NCI-H774 (cell line): ENCODE measurements around the gene PRKAG2.
"Not testable (repeated sequence)": the region's sequence is repeated elsewhere in the genome, so short reads cannot be mapped to it uniquely, and the experiment has no call there.

Experiments
- DNase-seq: peaks from one replicate; lab custom pipeline; 2025; lab: John Stamatoyannopoulos, UW

PRKAG2 gene

GRCh38 chr7:151851145-151851751 lies 25.7 kb downstream of the PRKAG2 start:
- DNase-seq: no peak

- DNase-seq: no peak
Measured at GRCh38 chr7:151850491-151851124, 26.3 kb downstream of the PRKAG2 start.

- no peak for DNase-seq
Measured at GRCh38 chr7:151849879-151850260, 27.0 kb downstream of the PRKAG2 start.

- no peak for DNase-seq
Measured at GRCh38 chr7:151849008-151849878, 27.7 kb downstream of the PRKAG2 start.

- DNase-seq: no peak
Measured at GRCh38 chr7:151847681-151848081, 29.2 kb downstream of the PRKAG2 start.

GRCh38 chr7:151847136-151847535 lies 29.8 kb downstream of the PRKAG2 start:
- DNase-seq: no peak

GRCh38 chr7:151845412-151846205 lies 31.3 kb downstream of the PRKAG2 start:
- DNase-seq: no peak

- DNase-seq: no peak
Measured at GRCh38 chr7:151844825-151845200, 32.1 kb downstream of the PRKAG2 start.

GRCh38 chr7:151844071-151844824 lies 32.7 kb downstream of the PRKAG2 start:
- DNase-seq: no peak

GRCh38 chr7:151843181-151843580 lies 33.7 kb downstream of the PRKAG2 start:
- DNase-seq: no peak

- DNase-seq: not testable (repeated sequence)
Measured at GRCh38 chr7:151841395-151842051, 35.4 kb downstream of the PRKAG2 start.

- DNase-seq: no peak
Measured at GRCh38 chr7:151840088-151840910, 36.6 kb downstream of the PRKAG2 start.

GRCh38 chr7:151839451-151839921 lies 37.4 kb downstream of the PRKAG2 start:
- DNase-seq: no peak

- no peak for DNase-seq
Measured at GRCh38 chr7:151838861-151839381, 38.0 kb downstream of the PRKAG2 start.

- DNase-seq: no peak
Measured at GRCh38 chr7:151838072-151838471, 38.8 kb downstream of the PRKAG2 start.

GRCh38 chr7:151837285-151838042 lies 39.5 kb downstream of the PRKAG2 start:
- DNase-seq: no peak

- DNase-seq: no peak
Measured at GRCh38 chr7:151836927-151837205, 40.0 kb downstream of the PRKAG2 start.

GRCh38 chr7:151836191-151836926 lies 40.6 kb downstream of the PRKAG2 start:
- no peak for DNase-seq
